ENCODE data around the gene MTCP1. TPM values are rescaled to one million over a fixed set of nuclear protein-coding genes. Genes with fewer than 3 reads are reported as not detected.

Gene MTCP1
- total and polyA plus RNA-seq, 9 of the 15 experiments (the other 6 are each of a cell fraction or from before 2014, with no cell fraction given): 12.7 to 28.0 (median 22.9) TPM

GRCh38 chrX:155108427-155108826 lies 37.5 kb upstream of the MTCP1 start (continued):
- TF ChIP-seq ZNF609 (CRISPR knock-in tag; IDR thresholded peaks at IDR 0.05; ENCODE audit: borderline replicate concordance) (no peak), RAD51 (IDR thresholded peaks at IDR 0.05; ENCODE audit: borderline replicate concordance, low read depth) (no peak), GTF2E2 (tag; IDR thresholded peaks at IDR 0.05) (no peak), PBX2 (CRISPR knock-in tag; IDR thresholded peaks at IDR 0.05; ENCODE audit: low read depth) (no peak), PBX2 (tag; conservative IDR thresholded peaks at IDR 0.05; ENCODE audit: low read depth) (no peak), ZKSCAN1 (IDR thresholded peaks at IDR 0.05; ENCODE audit: low read depth, low read length) (no peak), ZNF217 (CRISPR knock-in tag; IDR thresholded peaks at IDR 0.05) (no peak), SREBF1 (IDR thresholded peaks at IDR 0.05; ENCODE audit: borderline replicate concordance, low read depth, low read length) (no peak), ZNF124 (CRISPR knock-in tag; IDR thresholded peaks at IDR 0.05) (no peak), MCM7 (IDR thresholded peaks at IDR 0.05) (no peak), ARID3A (IDR thresholded peaks at IDR 0.05; ENCODE audit: borderline replicate concordance, low read depth, low read length) (no peak), OTX1 (CRISPR knock-in tag; IDR thresholded peaks at IDR 0.05) (no peak), TBP (optimal IDR thresholded peaks at IDR 0.05; ENCODE audit: low read depth, low read length) (no peak), ZNF212 (CRISPR knock-in tag; IDR thresholded peaks at IDR 0.05) (no peak), STAG1 (CRISPR knock-in tag; IDR thresholded peaks at IDR 0.05; ENCODE audit: borderline replicate concordance) (no peak), ZNF785 (CRISPR knock-in tag; IDR thresholded peaks at IDR 0.05) (no peak), SMARCA5 (IDR thresholded peaks at IDR 0.05) (no peak)
